GM12891 (cell line): Measurements from ENCODE around the gene PRDM2.

ENCODE experiments used
- POLR2A ChIP-seq: IDR thresholded peaks from 2 replicates; pipeline ENCODE4 v1.6.1; 2011; ENCODE audit warnings: low read depth, low read length, control low read depth
- POLR2AphosphoS5 ChIP-seq: IDR thresholded peaks from 2 replicates; pipeline ENCODE4 v1.6.1; 2011; ENCODE audit warnings: low read depth, low read length, control low read depth

DNA sequence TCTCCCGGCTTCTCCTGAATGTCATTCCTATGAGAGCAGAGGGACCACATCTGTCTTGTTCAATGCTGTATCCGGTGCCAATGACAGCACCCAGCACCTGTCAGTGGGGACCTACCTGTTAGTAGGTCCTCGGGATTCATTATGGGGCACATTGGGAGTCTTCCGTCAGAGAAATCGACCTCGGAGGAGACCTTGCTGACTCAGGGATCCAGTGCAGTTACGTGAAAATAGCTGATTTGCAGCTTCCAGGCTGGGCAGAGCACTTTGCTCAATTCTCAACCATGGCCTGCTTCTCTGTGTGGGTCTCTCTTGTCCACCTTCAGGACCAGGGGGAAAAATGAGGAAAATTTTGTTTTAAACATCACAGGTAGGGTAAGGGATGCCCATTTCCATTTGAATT is 130.2 kb downstream of the PRDM2 start:
- no peak for TF ChIP-seq POLR2A
- TF ChIP-seq POLR2AphosphoS5: no peak
